GM23338 (cell line): ENCODE results near the gene SORBS2.

Experiments used
- CTCF ChIP-seq, 2 experiments: fragments of 200-600 bp in 1 of 2; sonication (generic) in 1 of 2; conservative IDR thresholded peaks; 2 replicates each; pipeline versions ENCODE4 v1.5.1 to v1.6.1; 2016 to 2017; ENCODE audit warnings: antibody characterized with exemption in 2 of 2, low read depth in 2 of 2, mild to moderate bottlenecking in 2 of 2, moderate library complexity in 1 of 2
- TF ChIP-seq, protein P1 (sequence below): IDR thresholded peaks from one replicate; pipeline ENCODE4 v1.6.1; 2018; ENCODE audit warnings: antibody characterized with exemption; ENCODE audit not compliant: unreplicated experiment

DNA sequence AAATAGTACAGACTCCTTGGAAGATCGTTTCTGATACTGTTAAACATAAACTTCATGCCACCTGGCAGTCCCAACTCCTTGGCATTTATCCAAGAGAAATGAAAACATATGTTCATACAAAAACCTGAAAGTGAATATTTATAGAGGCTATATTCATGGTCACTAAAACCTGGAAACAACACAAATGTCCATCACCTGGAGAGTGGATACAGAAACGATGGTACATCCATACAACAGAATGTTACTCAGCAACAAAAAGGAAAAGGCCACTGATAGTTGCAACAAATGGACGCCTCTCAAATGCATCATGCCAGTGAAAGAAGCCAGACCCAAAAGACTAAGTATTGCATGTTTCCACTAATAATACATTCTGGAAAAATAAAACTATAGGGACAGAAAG lies 34.0 kb upstream of the SORBS2 start:
- no peak for TF ChIP-seq CTCF (conservative IDR thresholded peaks at IDR 0.05; ENCODE audit: low read depth in 2 of 2)
- TF ChIP-seq, protein P1, sequence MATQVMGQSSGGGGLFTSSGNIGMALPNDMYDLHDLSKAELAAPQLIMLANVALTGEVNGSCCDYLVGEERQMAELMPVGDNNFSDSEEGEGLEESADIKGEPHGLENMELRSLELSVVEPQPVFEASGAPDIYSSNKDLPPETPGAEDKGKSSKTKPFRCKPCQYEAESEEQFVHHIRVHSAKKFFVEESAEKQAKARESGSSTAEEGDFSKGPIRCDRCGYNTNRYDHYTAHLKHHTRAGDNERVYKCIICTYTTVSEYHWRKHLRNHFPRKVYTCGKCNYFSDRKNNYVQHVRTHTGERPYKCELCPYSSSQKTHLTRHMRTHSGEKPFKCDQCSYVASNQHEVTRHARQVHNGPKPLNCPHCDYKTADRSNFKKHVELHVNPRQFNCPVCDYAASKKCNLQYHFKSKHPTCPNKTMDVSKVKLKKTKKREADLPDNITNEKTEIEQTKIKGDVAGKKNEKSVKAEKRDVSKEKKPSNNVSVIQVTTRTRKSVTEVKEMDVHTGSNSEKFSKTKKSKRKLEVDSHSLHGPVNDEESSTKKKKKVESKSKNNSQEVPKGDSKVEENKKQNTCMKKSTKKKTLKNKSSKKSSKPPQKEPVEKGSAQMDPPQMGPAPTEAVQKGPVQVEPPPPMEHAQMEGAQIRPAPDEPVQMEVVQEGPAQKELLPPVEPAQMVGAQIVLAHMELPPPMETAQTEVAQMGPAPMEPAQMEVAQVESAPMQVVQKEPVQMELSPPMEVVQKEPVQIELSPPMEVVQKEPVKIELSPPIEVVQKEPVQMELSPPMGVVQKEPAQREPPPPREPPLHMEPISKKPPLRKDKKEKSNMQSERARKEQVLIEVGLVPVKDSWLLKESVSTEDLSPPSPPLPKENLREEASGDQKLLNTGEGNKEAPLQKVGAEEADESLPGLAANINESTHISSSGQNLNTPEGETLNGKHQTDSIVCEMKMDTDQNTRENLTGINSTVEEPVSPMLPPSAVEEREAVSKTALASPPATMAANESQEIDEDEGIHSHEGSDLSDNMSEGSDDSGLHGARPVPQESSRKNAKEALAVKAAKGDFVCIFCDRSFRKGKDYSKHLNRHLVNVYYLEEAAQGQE, result no peak
